T-cell (primary cell): ENCODE results near the gene COBL. TPM values are rescaled to one million over a fixed set of nuclear protein-coding genes. Genes with fewer than 3 reads are reported as not detected.

ENCODE experiments used
- ATAC-seq, 4 experiments: fragments of 200-7000 bp in 3 of 4; fragments of 150-1000 bp in 1 of 4; cut with Tn5 transposase; replicated peaks in 1 of 4; 1 replicate in 3 of 4; 2 replicates in 1 of 4; pipeline ENCODE4 v1.10.0; 2021; ENCODE audit warnings: moderate library complexity in 3 of 4, mild to moderate bottlenecking in 2 of 4, moderate number of reproducible peaks in 1 of 4
- CTCF ChIA-PET, 2 donors: fragments of 300-600 bp; sonication (Branson Sonifier 250); formaldehyde crosslinking; loops; one replicate each; lab custom pipeline; 2022; ENCODE audit warnings: antibody characterized with exemption in 2 of 2; lab: Charles Lee
- POLR2A ChIA-PET, 2 donors: fragments of 300-600 bp; sonication (Branson Sonifier 250); formaldehyde crosslinking; loops; one replicate each; lab custom pipeline; 2022; ENCODE audit warnings: antibody characterized with exemption in 2 of 2; lab: Charles Lee
- DNase-seq, 35 experiments: peaks; one replicate each; pipeline versions ENCODE4 v3.0.0 to v3.0.0-alpha.2; 2013 to 2023
- H3K27ac ChIP-seq: one replicate; pipeline ENCODE4 v1.5.1; 2013; ENCODE audit warnings: low read length
- H3K27me3 ChIP-seq, 2 experiments: replicated peaks in 1 of 2; 1 replicate in 1 of 2; 2 replicates in 1 of 2; pipeline versions ENCODE4 v1.6.1 to v1.7.0; 2013; ENCODE audit warnings: low read length in 1 of 2, mixed read lengths in 1 of 2; ENCODE audit not compliant: control insufficient read depth in 2 of 2, insufficient read depth in 2 of 2; ENCODE audit errors: extremely low read depth in 1 of 2
- H3K36me3 ChIP-seq, 2 donors: 1 replicate in 1 of 2; 2 replicates in 1 of 2; pipeline versions ENCODE4 v1.6.1 to v1.7.0; 2013; ENCODE audit warnings: low read length in 1 of 2; ENCODE audit not compliant: control insufficient read depth in 2 of 2, insufficient read depth in 1 of 2; ENCODE audit errors: extremely low read depth in 1 of 2
- H3K4me1 ChIP-seq, 2 experiments: 1 replicate in 1 of 2; 2 replicates in 1 of 2; pipeline versions ENCODE4 v1.6.1 to v1.7.0; 2013; ENCODE audit warnings: low read length in 2 of 2, mixed read lengths in 1 of 2; ENCODE audit not compliant: insufficient read depth in 2 of 2, control insufficient read depth in 1 of 2; ENCODE audit errors: extremely low read depth in 1 of 2
- H3K4me3 ChIP-seq, 2 donors: 1 replicate in 1 of 2; 2 replicates in 1 of 2; pipeline versions ENCODE4 v1.5.1 to v1.7.0; 2013; ENCODE audit warnings: mild to moderate bottlenecking in 2 of 2, low read length in 1 of 2, moderate library complexity in 1 of 2; ENCODE audit not compliant: control insufficient read depth in 1 of 2; ENCODE audit errors: extremely low read depth in 1 of 2
- H3K9me3 ChIP-seq: 2 replicates; pipeline ENCODE4 v1.7.0; 2013
- H3K27ac Mint-ChIP-seq, 2 donors: one replicate each; pipeline ENCODE4 v1.8.0; 2020 to 2021; ENCODE audit warnings: mild to moderate bottlenecking in 2 of 2, mixed read lengths in 2 of 2
- H3K27me3 Mint-ChIP-seq, 2 donors: one replicate each; pipeline ENCODE4 v1.8.0; 2021 to 2022; ENCODE audit warnings: mixed read lengths in 2 of 2
- H3K36me3 Mint-ChIP-seq: one replicate; pipeline ENCODE4 v1.8.0; 2021; ENCODE audit warnings: mixed read lengths
- H3K4me1 Mint-ChIP-seq, 3 donors: one replicate each; pipeline ENCODE4 v1.8.0; 2020 to 2022; ENCODE audit warnings: mixed read lengths in 3 of 3, mild to moderate bottlenecking in 1 of 3
- H3K4me3 Mint-ChIP-seq, 3 donors: one replicate each; pipeline ENCODE4 v1.8.0; 2020 to 2022; ENCODE audit warnings: mild to moderate bottlenecking in 3 of 3, mixed read lengths in 3 of 3, moderate library complexity in 3 of 3
- H3K9me3 Mint-ChIP-seq, 3 donors: one replicate each; pipeline ENCODE4 v1.8.0; 2020 to 2022; ENCODE audit warnings: mixed read lengths in 3 of 3
- WGBS: methylation state at CpG from one replicate; pipeline ENCODE4 v1.1.5; 2013; ENCODE audit warnings: missing lambda C conversion rate; ENCODE audit not compliant: insufficient coverage; 5-methylcytosine and 5-hydroxymethylcytosine counted together
- total RNA-seq, 35 experiments: library from RNA in 6 of 35; stranded (reverse) in 6 of 35; fragments of 120-200 nt in 1 of 35; gene quantifications; one replicate each; pipeline versions ENCODE4 v1.2.1 to v1.2.4 and lab custom pipeline; 2013 to 2026

The COBL gene
- total RNA-seq, 5 donors from 2014 or later (not counting 1 experiment from before 2014, with no cell fraction given): 0.07 to 0.26 (median 0.17) TPM; not detected in 1

- Mint-ChIP-seq H3K27ac (no peak overlapping the region), H3K4me1 (no peaks in the 10 kb centered on the region), H3K27me3 (peaks cover 0 to 6% of the 10 kb centered on the region in 2 donors), H3K4me3 (no peak overlapping the region), H3K36me3 (no peaks in the 10 kb centered on the region), H3K9me3 (no peaks in the 10 kb centered on the region)
- H3K27me3 ChIP-seq: peaks cover 0 to 2% of the 10 kb centered on the region in 2 experiments
- ChIA-PET CTCF (interaction anchor here in 1 of 2 donors (0.6 kb wide), 1 partner anchor 79 kb away, joined by 3 read pairs; no protein-coding TSS in a partner anchor), POLR2A (no interaction called here)
- H3K9me3 ChIP-seq: no peaks in the 10 kb centered on the region
- WGBS: 72% methylated on average over 9 of the region's 19 CpGs
- H3K4me1 ChIP-seq: no peaks in the 10 kb centered on the region
- no peak for ATAC-seq
- H3K36me3 ChIP-seq: no peaks in the 10 kb centered on the region
- H3K27ac ChIP-seq: no peak overlapping the region
- H3K4me3 ChIP-seq: no peak overlapping the region
- no peak for DNase-seq
Observed at GRCh38 chr7:51082096-51082840, 234.3 kb downstream of the COBL start.

GRCh38 chr7:51081270-51081890 lies 235.2 kb downstream of the COBL start:
- Histone ChIP-seq H3K27me3 (peaks cover 0 to 2% of the 10 kb centered on the region in 2 experiments), H3K27ac (no peak overlapping the region), H3K4me3 (no peak overlapping the region), H3K36me3 (no peaks in the 10 kb centered on the region), H3K4me1 (no peaks in the 10 kb centered on the region), H3K9me3 (no peaks in the 10 kb centered on the region)
- H3K36me3 Mint-ChIP-seq: no peaks in the 10 kb centered on the region
- 77% methylated on average over 8 of the region's 11 CpGs for WGBS
- POLR2A ChIA-PET: no interaction called here
- no peak overlapping the region for H3K27ac Mint-ChIP-seq
- peaks cover 0 to 2% (median 0%) of the 10 kb centered on the region in 3 donors for H3K4me1 Mint-ChIP-seq
- CTCF ChIA-PET: no interaction called here
- no peak overlapping the region for H3K4me3 Mint-ChIP-seq
- ATAC-seq (no peak), DNase-seq (no peak)
- no peaks in the 10 kb centered on the region for H3K9me3 Mint-ChIP-seq
- H3K27me3 Mint-ChIP-seq: peaks cover 0 to 5% of the 10 kb centered on the region in 2 donors

- H3K36me3 ChIP-seq: no peaks in the 10 kb centered on the region
- ChIA-PET POLR2A (no interaction called here), CTCF (no interaction called here)
- Mint-ChIP-seq H3K4me1 (peaks cover 0 to 9% (median 2%) of the 10 kb centered on the region in 3 donors), H3K36me3 (no peaks in the 10 kb centered on the region), H3K4me3 (no peak overlapping the region), H3K27ac (no peak overlapping the region), H3K27me3 (peaks cover 0 to 3% of the 10 kb centered on the region in 2 donors), H3K9me3 (no peaks in the 10 kb centered on the region)
- ATAC-seq (no peak), DNase-seq (no peak)
- no peaks in the 10 kb centered on the region for H3K4me1 ChIP-seq
- no peaks in the 10 kb centered on the region for H3K9me3 ChIP-seq
- H3K4me3 ChIP-seq: no peak overlapping the region
- peaks cover 0 to 2% of the 10 kb centered on the region in 2 experiments for H3K27me3 ChIP-seq
- no peak overlapping the region for H3K27ac ChIP-seq
- 87% methylated on average over 4 of the region's 12 CpGs for WGBS
Observed at GRCh38 chr7:51080622-51081269, 235.9 kb downstream of the COBL start.

GRCh38 chr7:51080216-51080615 lies 236.4 kb downstream of the COBL start:
- ChIA-PET CTCF (no interaction called here), POLR2A (no interaction called here)
- Histone ChIP-seq H3K27me3 (peaks cover 0 to 2% of the 10 kb centered on the region in 2 experiments), H3K9me3 (no peaks in the 10 kb centered on the region), H3K4me3 (no peak overlapping the region), H3K36me3 (no peaks in the 10 kb centered on the region), H3K27ac (no peak overlapping the region), H3K4me1 (no peaks in the 10 kb centered on the region)
- no CpG with 5 or more reads among the region's 6 CpGs for WGBS
- H3K9me3 Mint-ChIP-seq: no peaks in the 10 kb centered on the region
- no peak overlapping the region for H3K27ac Mint-ChIP-seq
- H3K4me3 Mint-ChIP-seq: no peak overlapping the region
- ATAC-seq: no peak
- peaks cover 0 to 12% (median 2%) of the 10 kb centered on the region in 3 donors for H3K4me1 Mint-ChIP-seq
- peaks cover 0 to 2% of the 10 kb centered on the region in 2 donors for H3K27me3 Mint-ChIP-seq
- DNase-seq: no peak
- H3K36me3 Mint-ChIP-seq: no peaks in the 10 kb centered on the region

GRCh38 chr7:51079494-51079893 lies 237.1 kb downstream of the COBL start:
- Mint-ChIP-seq H3K27ac (no peak overlapping the region), H3K9me3 (no peaks in the 10 kb centered on the region), H3K4me1 (peaks cover 0 to 12% (median 2%) of the 10 kb centered on the region in 3 donors), H3K4me3 (no peak overlapping the region), H3K36me3 (no peaks in the 10 kb centered on the region), H3K27me3 (no peaks in the 10 kb centered on the region)
- WGBS: 38% methylated on average over 1 of the region's 4 CpGs
- CTCF ChIA-PET: no interaction called here
- ATAC-seq: no peak
- H3K4me1 ChIP-seq: no peaks in the 10 kb centered on the region
- POLR2A ChIA-PET: no interaction called here
- no peak overlapping the region for H3K27ac ChIP-seq
- no peak overlapping the region for H3K4me3 ChIP-seq
- no peaks in the 10 kb centered on the region for H3K9me3 ChIP-seq
- DNase-seq: no peak
- peaks cover 0 to 2% of the 10 kb centered on the region in 2 experiments for H3K27me3 ChIP-seq
- H3K36me3 ChIP-seq: no peaks in the 10 kb centered on the region

GRCh38 chr7:51078653-51079052 lies 238.0 kb downstream of the COBL start:
- no peak for DNase-seq
- ATAC-seq: no peak
- WGBS: 77% methylated on average over 3 of the region's 5 CpGs
- Histone ChIP-seq H3K9me3 (no peaks in the 10 kb centered on the region), H3K4me1 (no peaks in the 10 kb centered on the region), H3K27me3 (no peaks in the 10 kb centered on the region), H3K4me3 (no peak overlapping the region), H3K36me3 (no peaks in the 10 kb centered on the region), H3K27ac (no peak overlapping the region)
- ChIA-PET CTCF (no interaction called here), POLR2A (no interaction called here)
- no peaks in the 10 kb centered on the region for H3K36me3 Mint-ChIP-seq
- peaks cover 0 to 12% (median 2%) of the 10 kb centered on the region in 3 donors for H3K4me1 Mint-ChIP-seq
- no peaks in the 10 kb centered on the region for H3K9me3 Mint-ChIP-seq
- no peaks in the 10 kb centered on the region for H3K27me3 Mint-ChIP-seq
- H3K4me3 Mint-ChIP-seq: no peak overlapping the region
- H3K27ac Mint-ChIP-seq: no peak overlapping the region
